Mesenchymal stem cell (in vitro differentiated cells and primary cell): ENCODE results near the gene FILIP1L.
"Not testable (repeated sequence)": the region's sequence is repeated elsewhere in the genome, so short reads cannot be mapped to it uniquely, and the experiment has no call there.

Experiments used
- DNase-seq: peaks from one replicate; pipeline ENCODE4 v3.0.0-alpha.2; 2013
- H2AFZ ChIP-seq: one replicate; pipeline ENCODE4 v1.6.1; 2013; ENCODE audit warnings: low read depth, mild to moderate bottlenecking, control low read depth, inconsistent platforms, low read length, moderate library complexity
- H2AK5ac ChIP-seq: 2 replicates; pipeline ENCODE4 v1.6.1; 2013; ENCODE audit warnings: low read length, moderate library complexity, mild to moderate bottlenecking, inconsistent platforms; ENCODE audit not compliant: severe bottlenecking
- H2BK120ac ChIP-seq: one replicate; pipeline ENCODE4 v1.6.1; 2013; ENCODE audit warnings: low read depth, mild to moderate bottlenecking, inconsistent platforms, low read length, moderate library complexity
- H2BK12ac ChIP-seq, 2 experiments: one replicate each; pipeline ENCODE4 v1.6.1; 2013; ENCODE audit warnings: inconsistent platforms in 2 of 2, low read length in 2 of 2, mild to moderate bottlenecking in 2 of 2, moderate library complexity in 2 of 2, control low read depth in 1 of 2
- H2BK15ac ChIP-seq: one replicate; pipeline ENCODE4 v1.6.1; 2013; ENCODE audit warnings: mild to moderate bottlenecking, low read depth, inconsistent platforms; ENCODE audit not compliant: poor library complexity, severe bottlenecking
- H2BK5ac ChIP-seq: 2 replicates; pipeline ENCODE4 v1.6.1; 2013; ENCODE audit warnings: low read depth, mild to moderate bottlenecking, low read length, control low read depth, inconsistent platforms; ENCODE audit not compliant: poor library complexity, severe bottlenecking
- H3K14ac ChIP-seq, 2 experiments: one replicate each; pipeline ENCODE4 v1.6.1; 2013; ENCODE audit warnings: inconsistent platforms in 2 of 2, low read length in 2 of 2, control low read depth in 1 of 2, mild to moderate bottlenecking in 1 of 2, moderate library complexity in 1 of 2
- H3K18ac ChIP-seq, 2 experiments: one replicate each; pipeline ENCODE4 v1.6.1; 2013; ENCODE audit warnings: inconsistent platforms in 2 of 2, low read length in 2 of 2, control low read depth in 1 of 2, low read depth in 1 of 2, mild to moderate bottlenecking in 1 of 2
- H3K23ac ChIP-seq, 2 experiments: one replicate each; pipeline ENCODE4 v1.6.1; 2013; ENCODE audit warnings: inconsistent platforms in 2 of 2, low read length in 2 of 2, mild to moderate bottlenecking in 2 of 2, moderate library complexity in 2 of 2, control low read depth in 1 of 2
- H3K27ac ChIP-seq: 2 replicates; pipeline ENCODE4 v1.5.1; 2013; ENCODE audit warnings: mild to moderate bottlenecking, moderate library complexity, low read length, control low read depth, inconsistent platforms; ENCODE audit not compliant: poor library complexity, severe bottlenecking
- H3K27me3 ChIP-seq, 2 experiments: 2 replicates each; pipeline versions ENCODE4 v1.6.1 to v1.7.0; 2013; ENCODE audit warnings: low read length in 2 of 2, mild to moderate bottlenecking in 2 of 2, moderate library complexity in 2 of 2, control low read depth in 1 of 2, inconsistent platforms in 1 of 2; ENCODE audit not compliant: control insufficient read depth in 1 of 2, insufficient read depth in 1 of 2
- H3K36me3 ChIP-seq, 2 experiments: 2 replicates each; pipeline versions ENCODE4 v1.6.1 to v1.7.0; 2013; ENCODE audit warnings: low read length in 2 of 2, control low read depth in 1 of 2, inconsistent platforms in 1 of 2, low read depth in 1 of 2, mild to moderate bottlenecking in 1 of 2; ENCODE audit not compliant: insufficient read depth in 2 of 2, control insufficient read depth in 1 of 2
- H3K4ac ChIP-seq, 2 experiments: one replicate each; pipeline ENCODE4 v1.6.1; 2013; ENCODE audit warnings: inconsistent platforms in 2 of 2, low read length in 2 of 2, mild to moderate bottlenecking in 2 of 2, moderate library complexity in 2 of 2, control low read depth in 1 of 2, low read depth in 1 of 2
- H3K4me1 ChIP-seq: 2 replicates; pipeline ENCODE4 v1.6.1; 2013; ENCODE audit warnings: low read depth, low read length, control low read depth; ENCODE audit not compliant: control insufficient read depth, insufficient read depth
- H3K4me2 ChIP-seq: 2 replicates; pipeline ENCODE4 v1.6.1; 2013; ENCODE audit warnings: low read length, mild to moderate bottlenecking, inconsistent platforms; ENCODE audit not compliant: poor library complexity, severe bottlenecking
- H3K4me3 ChIP-seq, 2 experiments: 2 replicates each; pipeline versions ENCODE4 v1.5.1 to v1.7.0; 2013; ENCODE audit warnings: low read length in 2 of 2, mild to moderate bottlenecking in 2 of 2, control low read depth in 1 of 2, low read depth in 1 of 2; ENCODE audit not compliant: insufficient read depth in 1 of 2
- H3K79me1 ChIP-seq: replicated peaks from 2 replicates; pipeline ENCODE4 v1.6.1; 2013; ENCODE audit warnings: mild to moderate bottlenecking, control low read depth, low read length, inconsistent platforms; ENCODE audit not compliant: poor library complexity, severe bottlenecking
- H3K9ac ChIP-seq: 2 replicates; pipeline ENCODE4 v1.7.0; 2013; ENCODE audit warnings: mild to moderate bottlenecking, low read length, moderate library complexity
- H3K9me3 ChIP-seq: 2 replicates; pipeline ENCODE4 v1.7.0; 2013; ENCODE audit warnings: mild to moderate bottlenecking, low read length; ENCODE audit not compliant: control insufficient read depth
- H4K8ac ChIP-seq: one replicate; pipeline ENCODE4 v1.6.1; 2013; ENCODE audit warnings: inconsistent platforms, mild to moderate bottlenecking, low read length, moderate library complexity
- H4K91ac ChIP-seq: one replicate; pipeline ENCODE4 v1.6.1; 2013; ENCODE audit warnings: mild to moderate bottlenecking, low read length, inconsistent platforms
- WGBS: methylation state at CpG from one replicate; pipeline ENCODE4 v1.1.7; 2013; ENCODE audit warnings: mixed read lengths; 5-methylcytosine and 5-hydroxymethylcytosine counted together

FILIP1L gene

DNA sequence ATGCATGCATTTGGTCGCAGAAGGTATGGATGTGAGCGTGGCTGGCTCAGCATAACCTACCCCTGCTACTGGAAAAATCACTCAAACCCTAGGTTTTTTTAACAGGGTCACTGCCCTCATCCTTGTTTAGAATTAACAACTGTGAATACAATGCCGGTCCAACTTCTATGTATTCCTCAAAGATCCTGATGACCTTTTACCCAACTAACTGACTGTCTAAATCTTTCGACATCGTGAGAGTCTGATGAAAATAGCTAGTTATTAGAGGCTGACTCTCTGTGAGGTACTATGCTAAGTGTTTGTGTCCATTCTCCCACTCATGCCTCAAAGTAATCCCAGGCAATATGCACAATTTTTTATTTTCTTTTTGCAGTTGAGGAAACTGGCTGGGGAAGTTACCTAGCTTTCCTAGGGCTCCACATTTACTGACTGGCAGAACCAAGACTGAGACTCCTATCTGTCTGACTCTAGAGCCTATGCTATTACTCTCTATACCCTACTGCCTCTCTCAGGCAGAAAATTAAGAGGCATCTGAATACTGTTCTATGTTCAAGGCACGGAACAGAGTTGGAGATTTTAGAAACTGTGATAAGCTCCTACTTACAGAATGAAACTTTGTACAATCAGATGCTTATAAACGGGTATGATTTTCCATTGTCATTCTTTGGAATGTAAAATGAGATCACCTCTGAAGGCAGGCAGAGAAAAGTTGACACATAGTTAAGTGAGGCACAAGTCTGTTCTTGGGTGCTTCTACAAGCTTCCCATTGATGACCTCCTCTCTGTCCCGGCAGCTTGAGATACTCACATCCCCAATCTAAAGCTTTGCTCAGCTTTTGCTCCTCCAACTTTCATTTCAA, 56.4 kb downstream of the FILIP1L start:
- H4K8ac ChIP-seq: no peak overlapping the region
- peak overlapping the region; percentile 57 for H3K9ac ChIP-seq
- no peak overlapping the region for H3K4me2 ChIP-seq
- 91% methylated on average over 6 of the region's 8 CpGs for WGBS
- no peak overlapping the region for H2AFZ ChIP-seq
- no peak overlapping the region for H2BK5ac ChIP-seq
- DNase-seq: peak; percentile 30
- H3K4me1 ChIP-seq: no peaks in the 10 kb centered on the region
- no peaks in the 10 kb centered on the region for H3K27me3 ChIP-seq
- H3K36me3 ChIP-seq: no peaks in the 10 kb centered on the region
- peak overlapping the region in 1 of 2 experiments; percentile 58 for H3K4ac ChIP-seq
- peak overlapping the region; percentile 76 for H2BK120ac ChIP-seq
- peak overlapping the region in 1 of 2 experiments; percentile 0 for H3K18ac ChIP-seq
- H3K14ac ChIP-seq: no peak overlapping the region
- no peak overlapping the region for H2BK15ac ChIP-seq
- no peak overlapping the region for H2AK5ac ChIP-seq
- no peak overlapping the region for H4K91ac ChIP-seq
- no peak overlapping the region for H3K4me3 ChIP-seq
- no peaks in the 10 kb centered on the region for H3K9me3 ChIP-seq
- no peak overlapping the region for H3K23ac ChIP-seq
- H3K79me1 ChIP-seq: no peaks in the 10 kb centered on the region
- H2BK12ac ChIP-seq: peak overlapping the region in 1 of 2 experiments; percentile 54
- H3K27ac ChIP-seq: no peak overlapping the region

DNA sequence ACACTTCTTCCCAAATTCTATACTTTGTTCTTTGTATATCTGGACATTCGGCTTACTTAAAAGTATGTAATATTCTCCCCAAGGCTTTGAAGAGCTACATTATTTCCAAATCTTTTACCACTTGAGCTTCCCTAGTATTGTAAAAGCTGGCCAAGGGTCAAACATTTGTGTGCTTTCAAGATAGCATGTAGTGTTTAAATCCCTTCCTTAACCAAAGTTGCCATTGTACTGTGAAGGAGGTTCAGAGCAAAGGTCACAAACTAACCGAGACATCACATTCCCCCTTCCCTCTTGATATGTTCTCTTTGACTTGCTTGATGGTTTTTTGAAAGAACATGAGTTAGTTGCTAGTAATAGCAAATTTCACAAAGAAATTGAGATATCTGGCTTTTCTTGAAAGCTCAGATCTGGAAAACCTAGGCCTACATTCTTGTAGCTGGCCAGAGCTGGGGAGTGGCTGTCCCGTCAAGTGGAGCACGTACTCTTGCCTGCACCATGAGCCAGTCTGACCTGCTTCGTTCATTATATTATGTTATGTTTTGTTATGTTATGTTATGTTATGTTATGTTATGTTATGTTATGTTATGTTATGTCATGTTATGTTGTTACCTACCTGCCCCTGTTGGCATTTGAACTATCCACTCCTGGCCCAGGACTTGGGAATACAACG, 60.2 kb downstream of the FILIP1L start:
- H2BK120ac ChIP-seq: no peak overlapping the region
- H3K27ac ChIP-seq: no peak overlapping the region
- H2AK5ac ChIP-seq: no peak overlapping the region
- no peaks in the 10 kb centered on the region for H3K9me3 ChIP-seq
- no peaks in the 10 kb centered on the region for H3K36me3 ChIP-seq
- H3K4me3 ChIP-seq: no peak overlapping the region
- H3K18ac ChIP-seq: no peak overlapping the region
- no peak overlapping the region for H3K4ac ChIP-seq
- no peak overlapping the region for H2BK15ac ChIP-seq
- H3K4me2 ChIP-seq: no peak overlapping the region
- no peak overlapping the region for H3K23ac ChIP-seq
- H2AFZ ChIP-seq: no peak overlapping the region
- no peak for DNase-seq
- H3K14ac ChIP-seq: no peak overlapping the region
- no peak overlapping the region for H3K9ac ChIP-seq
- H4K8ac ChIP-seq: no peak overlapping the region
- H3K79me1 ChIP-seq: no peaks in the 10 kb centered on the region
- no peak overlapping the region for H4K91ac ChIP-seq
- H3K4me1 ChIP-seq: no peaks in the 10 kb centered on the region
- H3K27me3 ChIP-seq: no peaks in the 10 kb centered on the region
- H2BK5ac ChIP-seq: no peak overlapping the region
- WGBS: 93% methylated on average over 5 of the region's 6 CpGs
- H2BK12ac ChIP-seq: peak overlapping the region in 1 of 2 experiments; percentile 59

DNA sequence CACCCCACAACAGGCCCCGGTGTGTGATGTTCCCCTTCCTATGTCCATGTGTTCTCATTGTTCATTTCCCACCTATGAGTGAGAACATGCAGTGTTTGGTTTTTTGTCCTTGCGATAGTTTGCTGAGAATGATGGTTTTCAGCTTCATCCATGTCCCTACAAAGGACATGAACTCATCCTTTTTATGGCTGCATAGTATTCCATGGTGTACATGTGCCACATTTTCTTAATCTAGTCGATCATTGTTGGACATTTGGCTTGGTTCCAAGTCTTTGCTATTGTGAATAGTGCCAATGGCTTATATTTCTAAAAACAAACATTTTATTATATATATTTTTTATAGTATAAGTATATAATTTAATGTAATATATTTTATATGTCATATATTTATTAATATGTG, 62.8 kb downstream of the FILIP1L start:
- H3K4me1 ChIP-seq, H3K9me3 ChIP-seq, H3K14ac ChIP-seq, H3K9ac ChIP-seq, H2BK12ac ChIP-seq, H3K27ac ChIP-seq, H2BK5ac ChIP-seq, H3K79me1 ChIP-seq, H3K4me3 ChIP-seq, H3K23ac ChIP-seq, H3K36me3 ChIP-seq, H3K4ac ChIP-seq, H2AFZ ChIP-seq, H2BK15ac ChIP-seq, DNase-seq, H4K8ac ChIP-seq, H4K91ac ChIP-seq, H3K27me3 ChIP-seq, H3K4me2 ChIP-seq, H3K18ac ChIP-seq, H2AK5ac ChIP-seq, H2BK120ac ChIP-seq: not testable (repeated sequence)
- WGBS: 100% methylated on average over 1 of the region's 3 CpGs

DNA sequence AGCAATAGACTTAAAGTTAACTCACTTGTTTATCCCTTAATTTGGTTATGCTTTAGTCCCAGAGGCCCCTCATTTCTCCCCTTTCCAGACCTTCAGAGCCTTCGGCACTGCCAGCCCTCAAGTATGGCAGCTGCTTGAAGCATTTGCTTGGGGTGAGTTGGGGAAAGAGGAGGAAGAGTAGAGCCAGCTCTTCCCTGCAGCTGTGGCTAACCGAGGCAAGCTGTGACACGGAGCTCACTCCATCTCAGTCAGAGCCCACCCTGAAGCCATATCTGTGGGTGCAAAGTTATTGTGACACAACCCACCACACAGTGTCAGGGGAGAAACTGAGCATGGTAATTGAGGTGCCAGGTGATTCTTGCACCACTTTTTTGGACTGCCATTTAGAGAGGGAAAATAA, 66.1 kb downstream of the FILIP1L start:
- peak overlapping the region; percentile 99 for H2BK5ac ChIP-seq
- DNase-seq: no peak
- WGBS: 100% methylated on average over 3 of the region's 3 CpGs

More for the DNA sequence above, 66.1 kb downstream of the FILIP1L start:
- Histone ChIP-seq H3K4me2 (no peak overlapping the region), H3K4ac (peak overlapping the region; percentile 80 to 96), H3K36me3 (no peaks in the 10 kb centered on the region), H2BK15ac (no peak overlapping the region), H3K18ac (peak overlapping the region; percentile 71 to 95), H3K27ac (peak overlapping the region; percentile 96), H3K79me1 (peaks cover 4% of the 10 kb centered on the region), H4K91ac (peak overlapping the region; percentile 95), H3K4me3 (no peak overlapping the region), H2BK12ac (peak overlapping the region; percentile 90 to 99), H3K14ac (peak overlapping the region in 1 of 2 experiments; percentile 73), H3K9me3 (no peaks in the 10 kb centered on the region), H3K9ac (no peak overlapping the region), H2BK120ac (peak overlapping the region; percentile 2), H4K8ac (peak overlapping the region; percentile 10), H3K27me3 (no peaks in the 10 kb centered on the region), H2AFZ (no peak overlapping the region), H3K4me1 (peaks cover 7% of the 10 kb centered on the region), H3K23ac (no peak overlapping the region), H2AK5ac (peak overlapping the region; percentile 100)
